Body of pancreas (tissue), 4 donors: Measurements from ENCODE around the gene GNLY.
"Not testable (repeated sequence)": the region's sequence is repeated elsewhere in the genome, so short reads cannot be mapped to it uniquely, and the experiment has no call there.

Source experiments
- CTCF ChIP-seq, 7 experiments: fragments of 450-650 bp in 4 of 7; fragments of 200-600 bp in 3 of 7; sonication (generic) in 3 of 7; IDR thresholded peaks; one replicate each; pipeline ENCODE4 v1.5.1; 2016 to 2019; ENCODE audit warnings: antibody characterized with exemption in 7 of 7
- POLR2A ChIP-seq, 3 donors: fragments of 450-650 bp; IDR thresholded peaks; one replicate each; pipeline ENCODE4 v1.6.1; 2016; ENCODE audit warnings: antibody characterized with exemption in 3 of 3, mild to moderate bottlenecking in 2 of 3

- TF ChIP-seq POLR2A, CTCF (IDR thresholded peaks at IDR 0.05): not testable (repeated sequence)
Observed at GRCh38 chr2:85670416-85670815, 23.7 kb upstream of the GNLY start.
